HepG2 (cell line): ENCODE data around the gene MYL11. TPM values are rescaled to one million over a fixed set of nuclear protein-coding genes. Genes with fewer than 3 reads are reported as not detected.

Experiments
- CBX1 ChIP-seq: IDR thresholded peaks from one replicate; pipeline ENCODE4 v1.6.1; 2016; ENCODE audit warnings: antibody characterized with exemption, low read depth
- CEBPB ChIP-seq: IDR thresholded peaks from 2 replicates; pipeline ENCODE4 v1.6.1; 2011; ENCODE audit warnings: low read depth, low read length, improper control_type of control experiment, borderline replicate concordance
- MAZ ChIP-seq, 2 experiments: sonication (generic) in 1 of 2; formaldehyde crosslinking in 1 of 2; IDR thresholded peaks; 2 replicates each; pipeline versions ENCODE4 v1.5.0 to v1.6.1; 2012 to 2020; ENCODE audit warnings: low read depth in 2 of 2, mild to moderate bottlenecking in 2 of 2, borderline replicate concordance in 1 of 2, improper control_type of control experiment in 1 of 2, low read length in 1 of 2, missing genetic modification reagents in 1 of 2, moderate library complexity in 1 of 2
- MEIS2 ChIP-seq: sonication (generic); formaldehyde crosslinking; IDR thresholded peaks from 2 replicates; pipeline ENCODE4 v1.9.0; 2021; ENCODE audit warnings: mild to moderate bottlenecking, missing genetic modification reagents
- PRPF4 ChIP-seq: fragments of 200-400 bp; formaldehyde crosslinking; IDR thresholded peaks from 2 replicates; pipeline ENCODE4 v1.6.1; 2016; ENCODE audit warnings: low read length, low read depth; ENCODE audit not compliant: poor library complexity, severe bottlenecking
- RBAK ChIP-seq: sonication (generic); formaldehyde crosslinking; IDR thresholded peaks from 2 replicates; pipeline ENCODE4 v1.5.1; 2020; ENCODE audit warnings: mild to moderate bottlenecking, missing genetic modification reagents
- SRSF1 ChIP-seq: fragments of 200-400 bp; formaldehyde crosslinking; optimal IDR thresholded peaks from 2 replicates; pipeline ENCODE3; 2017; ENCODE audit warnings: mild to moderate bottlenecking, low read depth, low read length, moderate library complexity
- TAF1 ChIP-seq: sonication (generic); formaldehyde crosslinking; IDR thresholded peaks from 2 replicates; pipeline ENCODE4 v1.4.0; 2020; ENCODE audit warnings: missing genetic modification reagents
- ZNF546 ChIP-seq: sonication (generic); formaldehyde crosslinking; conservative IDR thresholded peaks from 2 replicates; pipeline ENCODE4 v1.8.1; 2023; ENCODE audit warnings: mild to moderate bottlenecking, missing genetic modification reagents
- ZNF558 ChIP-seq: sonication (generic); formaldehyde crosslinking; IDR thresholded peaks from 2 replicates; pipeline ENCODE4 v1.9.0; 2022; ENCODE audit warnings: mild to moderate bottlenecking, missing genetic modification reagents, borderline replicate concordance
- polyA plus RNA-seq, 8 experiments: library from polyadenylated mRNA; depleted of rRNA in 3 of 8; stranded (reverse) in 7 of 8; unstranded in 1 of 8; fragments of >200 nt; fragmentation: Illumina TruSeq in 4 of 8; extraction: Trizol in 4 of 8; gene quantifications; 2 replicates each; pipeline versions ENCODE4 v1.2.1 to v1.2.3, GENCODE V29; 2011 to 2016; ENCODE audit warnings: low read depth in 4 of 8, missing spikeins in 1 of 8, mixed read lengths in 1 of 8; ENCODE audit not compliant: insufficient read depth in 1 of 8
- total RNA-seq, 5 experiments: library from RNA; depleted of rRNA; stranded (reverse); fragments of >200 nt; fragmentation: Illumina TruSeq; extraction: Trizol; gene quantifications; 2 replicates each; pipeline ENCODE4 v1.2.3, GENCODE V29; 2016; ENCODE audit warnings: low read depth in 1 of 5
- TF ChIP-seq, protein P1 (sequence below): sonication (generic); formaldehyde crosslinking; IDR thresholded peaks from 2 replicates; pipeline ENCODE4 v1.4.0; 2020; ENCODE audit warnings: missing genetic modification reagents, borderline replicate concordance
- TF ChIP-seq, protein P2 (sequence below): IDR thresholded peaks from 2 replicates; pipeline ENCODE4 v1.6.1; 2018; ENCODE audit warnings: missing genetic modification reagents, mild to moderate bottlenecking, missing compliant biosample characterization
- TF ChIP-seq, protein P3 (sequence below): fragments of 450-650 bp; IDR thresholded peaks from 2 replicates; pipeline ENCODE4 v1.6.1; 2017
- TF ChIP-seq, protein P4 (sequence below): sonication (generic); formaldehyde crosslinking; IDR thresholded peaks from 2 replicates; pipeline ENCODE4 v1.5.0; 2020; ENCODE audit warnings: mild to moderate bottlenecking, missing genetic modification reagents
- TF ChIP-seq, protein P5 (sequence below): sonication (generic); formaldehyde crosslinking; IDR thresholded peaks from 2 replicates; pipeline ENCODE4 v1.4.0; 2020; ENCODE audit warnings: mild to moderate bottlenecking, missing genetic modification reagents

MYL11 gene
- total and polyA plus RNA-seq, 2 of the 13 experiments (the other 11 are each of a cell fraction or from before 2014, with no cell fraction given), result not detected

DNA sequence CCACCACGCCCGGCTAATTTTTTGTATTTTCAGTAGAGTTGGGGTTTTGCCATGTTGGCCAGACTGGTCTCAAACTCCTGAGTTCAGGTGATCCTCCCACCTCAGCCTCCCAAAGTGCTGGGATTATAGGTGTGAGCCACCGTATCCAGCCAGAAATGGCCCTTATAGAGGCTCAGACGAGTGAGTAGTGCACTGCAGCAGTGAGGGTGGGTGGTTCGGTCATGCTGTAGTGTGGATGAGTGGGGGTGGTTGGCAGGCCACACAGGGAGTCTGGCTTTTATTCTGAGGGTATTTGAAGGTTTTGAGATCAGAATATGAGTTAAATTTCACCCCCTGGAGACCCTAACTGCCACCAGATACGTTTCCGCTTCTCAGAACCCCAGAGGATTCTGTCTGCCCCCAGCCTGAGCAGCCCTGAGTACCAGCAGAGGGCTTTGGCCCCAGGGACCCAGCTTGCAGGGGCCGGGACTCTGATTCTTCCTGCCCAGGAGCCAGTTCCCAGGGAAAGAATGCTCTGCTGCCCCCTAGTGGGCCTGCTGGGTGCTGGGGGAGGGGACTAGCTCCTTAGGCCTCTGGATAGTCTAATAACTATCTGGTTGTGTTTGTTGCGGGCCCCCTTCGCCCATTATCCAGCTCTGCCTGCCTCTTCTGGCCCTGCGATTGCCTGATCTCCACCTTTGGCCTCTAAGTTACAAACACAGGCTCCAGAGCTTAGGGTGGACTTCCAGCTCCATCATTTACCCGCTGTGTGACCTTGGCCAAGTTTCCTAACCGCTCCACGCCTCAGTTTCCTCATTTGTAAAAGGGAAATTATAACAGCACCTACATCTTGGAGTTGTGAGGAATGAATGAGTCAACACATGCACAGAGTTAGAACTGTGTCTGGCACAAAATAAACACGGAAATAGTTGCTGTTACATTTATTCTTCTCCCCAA lies 34.8 kb downstream of the MYL11 start (continued):
- TF ChIP-seq, protein P1, sequence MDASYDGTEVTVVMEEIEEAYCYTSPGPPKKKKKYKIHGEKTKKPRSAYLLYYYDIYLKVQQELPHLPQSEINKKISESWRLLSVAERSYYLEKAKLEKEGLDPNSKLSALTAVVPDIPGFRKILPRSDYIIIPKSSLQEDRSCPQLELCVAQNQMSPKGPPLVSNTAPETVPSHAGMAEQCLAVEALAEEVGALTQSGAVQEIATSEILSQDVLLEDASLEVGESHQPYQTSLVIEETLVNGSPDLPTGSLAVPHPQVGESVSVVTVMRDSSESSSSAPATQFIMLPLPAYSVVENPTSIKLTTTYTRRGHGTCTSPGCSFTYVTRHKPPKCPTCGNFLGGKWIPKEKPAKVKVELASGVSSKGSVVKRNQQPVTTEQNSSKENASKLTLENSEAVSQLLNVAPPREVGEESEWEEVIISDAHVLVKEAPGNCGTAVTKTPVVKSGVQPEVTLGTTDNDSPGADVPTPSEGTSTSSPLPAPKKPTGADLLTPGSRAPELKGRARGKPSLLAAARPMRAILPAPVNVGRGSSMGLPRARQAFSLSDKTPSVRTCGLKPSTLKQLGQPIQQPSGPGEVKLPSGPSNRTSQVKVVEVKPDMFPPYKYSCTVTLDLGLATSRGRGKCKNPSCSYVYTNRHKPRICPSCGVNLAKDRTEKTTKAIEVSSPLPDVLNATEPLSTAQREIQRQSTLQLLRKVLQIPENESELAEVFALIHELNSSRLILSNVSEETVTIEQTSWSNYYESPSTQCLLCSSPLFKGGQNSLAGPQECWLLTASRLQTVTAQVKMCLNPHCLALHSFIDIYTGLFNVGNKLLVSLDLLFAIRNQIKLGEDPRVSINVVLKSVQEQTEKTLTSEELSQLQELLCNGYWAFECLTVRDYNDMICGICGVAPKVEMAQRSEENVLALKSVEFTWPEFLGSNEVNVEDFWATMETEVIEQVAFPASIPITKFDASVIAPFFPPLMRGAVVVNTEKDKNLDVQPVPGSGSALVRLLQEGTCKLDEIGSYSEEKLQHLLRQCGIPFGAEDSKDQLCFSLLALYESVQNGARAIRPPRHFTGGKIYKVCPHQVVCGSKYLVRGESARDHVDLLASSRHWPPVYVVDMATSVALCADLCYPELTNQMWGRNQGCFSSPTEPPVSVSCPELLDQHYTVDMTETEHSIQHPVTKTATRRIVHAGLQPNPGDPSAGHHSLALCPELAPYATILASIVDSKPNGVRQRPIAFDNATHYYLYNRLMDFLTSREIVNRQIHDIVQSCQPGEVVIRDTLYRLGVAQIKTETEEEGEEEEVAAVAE (CRISPR knock-in tag), result peak; percentile 70
- no peak for TF ChIP-seq CEBPB
- no peak for TF ChIP-seq CBX1
- peak; percentile 75 for TF ChIP-seq MAZ (IDR thresholded peaks at IDR 0.05; ENCODE audit: borderline replicate concordance, low read depth, low read length)
- peak; percentile 54; the same call in 1 of the 2 replicates for TF ChIP-seq MAZ (CRISPR knock-in tag; IDR thresholded peaks at IDR 0.05; ENCODE audit: low read depth)
- TF ChIP-seq SRSF1, result no peak
- TF ChIP-seq, protein P2, sequence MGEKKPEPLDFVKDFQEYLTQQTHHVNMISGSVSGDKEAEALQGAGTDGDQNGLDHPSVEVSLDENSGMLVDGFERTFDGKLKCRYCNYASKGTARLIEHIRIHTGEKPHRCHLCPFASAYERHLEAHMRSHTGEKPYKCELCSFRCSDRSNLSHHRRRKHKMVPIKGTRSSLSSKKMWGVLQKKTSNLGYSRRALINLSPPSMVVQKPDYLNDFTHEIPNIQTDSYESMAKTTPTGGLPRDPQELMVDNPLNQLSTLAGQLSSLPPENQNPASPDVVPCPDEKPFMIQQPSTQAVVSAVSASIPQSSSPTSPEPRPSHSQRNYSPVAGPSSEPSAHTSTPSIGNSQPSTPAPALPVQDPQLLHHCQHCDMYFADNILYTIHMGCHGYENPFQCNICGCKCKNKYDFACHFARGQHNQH (CRISPR knock-in tag), result peak; percentile 86; the same call in 1 of the 2 replicates
- 0 out of 2 replicates have a peak, but pooled peaks have one; percentile 49 for TF ChIP-seq MEIS2
- TF ChIP-seq TAF1 (CRISPR knock-in tag), result no peak
- 0 out of 2 replicates have a peak, but pooled peaks have one; percentile 7 for TF ChIP-seq ZNF558 (CRISPR knock-in tag)
- no peak for TF ChIP-seq ZNF546 (CRISPR knock-in tag)
- peak; percentile 71 for TF ChIP-seq PRPF4
- no peak for TF ChIP-seq RBAK (CRISPR knock-in tag)
- TF ChIP-seq, protein P3, sequence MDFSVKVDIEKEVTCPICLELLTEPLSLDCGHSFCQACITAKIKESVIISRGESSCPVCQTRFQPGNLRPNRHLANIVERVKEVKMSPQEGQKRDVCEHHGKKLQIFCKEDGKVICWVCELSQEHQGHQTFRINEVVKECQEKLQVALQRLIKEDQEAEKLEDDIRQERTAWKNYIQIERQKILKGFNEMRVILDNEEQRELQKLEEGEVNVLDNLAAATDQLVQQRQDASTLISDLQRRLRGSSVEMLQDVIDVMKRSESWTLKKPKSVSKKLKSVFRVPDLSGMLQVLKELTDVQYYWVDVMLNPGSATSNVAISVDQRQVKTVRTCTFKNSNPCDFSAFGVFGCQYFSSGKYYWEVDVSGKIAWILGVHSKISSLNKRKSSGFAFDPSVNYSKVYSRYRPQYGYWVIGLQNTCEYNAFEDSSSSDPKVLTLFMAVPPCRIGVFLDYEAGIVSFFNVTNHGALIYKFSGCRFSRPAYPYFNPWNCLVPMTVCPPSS, result no peak
- TF ChIP-seq, protein P4, sequence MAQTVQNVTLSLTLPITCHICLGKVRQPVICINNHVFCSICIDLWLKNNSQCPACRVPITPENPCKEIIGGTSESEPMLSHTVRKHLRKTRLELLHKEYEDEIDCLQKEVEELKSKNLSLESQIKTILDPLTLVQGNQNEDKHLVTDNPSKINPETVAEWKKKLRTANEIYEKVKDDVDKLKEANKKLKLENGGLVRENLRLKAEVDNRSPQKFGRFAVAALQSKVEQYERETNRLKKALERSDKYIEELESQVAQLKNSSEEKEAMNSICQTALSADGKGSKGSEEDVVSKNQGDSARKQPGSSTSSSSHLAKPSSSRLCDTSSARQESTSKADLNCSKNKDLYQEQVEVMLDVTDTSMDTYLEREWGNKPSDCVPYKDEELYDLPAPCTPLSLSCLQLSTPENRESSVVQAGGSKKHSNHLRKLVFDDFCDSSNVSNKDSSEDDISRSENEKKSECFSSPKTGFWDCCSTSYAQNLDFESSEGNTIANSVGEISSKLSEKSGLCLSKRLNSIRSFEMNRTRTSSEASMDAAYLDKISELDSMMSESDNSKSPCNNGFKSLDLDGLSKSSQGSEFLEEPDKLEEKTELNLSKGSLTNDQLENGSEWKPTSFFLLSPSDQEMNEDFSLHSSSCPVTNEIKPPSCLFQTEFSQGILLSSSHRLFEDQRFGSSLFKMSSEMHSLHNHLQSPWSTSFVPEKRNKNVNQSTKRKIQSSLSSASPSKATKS (CRISPR knock-in tag), result no peak
- TF ChIP-seq, protein P5, sequence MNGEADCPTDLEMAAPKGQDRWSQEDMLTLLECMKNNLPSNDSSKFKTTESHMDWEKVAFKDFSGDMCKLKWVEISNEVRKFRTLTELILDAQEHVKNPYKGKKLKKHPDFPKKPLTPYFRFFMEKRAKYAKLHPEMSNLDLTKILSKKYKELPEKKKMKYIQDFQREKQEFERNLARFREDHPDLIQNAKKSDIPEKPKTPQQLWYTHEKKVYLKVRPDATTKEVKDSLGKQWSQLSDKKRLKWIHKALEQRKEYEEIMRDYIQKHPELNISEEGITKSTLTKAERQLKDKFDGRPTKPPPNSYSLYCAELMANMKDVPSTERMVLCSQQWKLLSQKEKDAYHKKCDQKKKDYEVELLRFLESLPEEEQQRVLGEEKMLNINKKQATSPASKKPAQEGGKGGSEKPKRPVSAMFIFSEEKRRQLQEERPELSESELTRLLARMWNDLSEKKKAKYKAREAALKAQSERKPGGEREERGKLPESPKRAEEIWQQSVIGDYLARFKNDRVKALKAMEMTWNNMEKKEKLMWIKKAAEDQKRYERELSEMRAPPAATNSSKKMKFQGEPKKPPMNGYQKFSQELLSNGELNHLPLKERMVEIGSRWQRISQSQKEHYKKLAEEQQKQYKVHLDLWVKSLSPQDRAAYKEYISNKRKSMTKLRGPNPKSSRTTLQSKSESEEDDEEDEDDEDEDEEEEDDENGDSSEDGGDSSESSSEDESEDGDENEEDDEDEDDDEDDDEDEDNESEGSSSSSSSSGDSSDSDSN (CRISPR knock-in tag), result peak; percentile 70
